ENCODE results near the gene IFITM1. TPM values are rescaled to one million over a fixed set of nuclear protein-coding genes. Genes with fewer than 3 reads are reported as not detected.
"Not testable (repeated sequence)": the region's sequence is repeated elsewhere in the genome, so short reads cannot be mapped to it uniquely, and the experiment has no call there.

IFITM1 gene
- total and polyA plus RNA-seq, 4 donors = 46.7 to 311 (median 183) TPM

- no peaks in the 10 kb centered on the region for H3K36me3 ChIP-seq (ENCODE audit: control insufficient read depth in 1 of 2, insufficient read depth in 2 of 2, low read length in 1 of 2)
- H3K27ac ChIP-seq (ENCODE audit: low read depth in 1 of 2, low read length in 2 of 2) = no peak overlapping the region
- no peaks in the 10 kb centered on the region for H3K4me1 ChIP-seq (ENCODE audit: control insufficient read depth in 1 of 2, insufficient read depth in 2 of 2, low read length in 2 of 2)
- DNase-seq (peak in 1 of 2 donors; percentile 68), ATAC-seq (ENCODE audit: low FRiP score) (no peak)
- H3K27me3 ChIP-seq (ENCODE audit: control insufficient read depth in 1 of 2, insufficient read depth in 2 of 2, low read length in 1 of 2) = no peaks in the 10 kb centered on the region
- intact Hi-C loops (cut with DNase I) = loop anchor here in 1 of 2 donors (1.0 kb wide), 1 partner anchor 112 kb away; no protein-coding TSS in a partner anchor
- H3K4me3 ChIP-seq (ENCODE audit: low read length in 2 of 2) = no peak overlapping the region
- WGBS, 2 donors = 76 to 82% methylated on average over 25 to 36 of the region's 36 CpGs
- no peaks in the 10 kb centered on the region for H3K9me3 ChIP-seq (ENCODE audit: control insufficient read depth, low read length)
Observed at GRCh38 chr11:362642-363442, 49.0 kb downstream of the IFITM1 start.

DNA sequence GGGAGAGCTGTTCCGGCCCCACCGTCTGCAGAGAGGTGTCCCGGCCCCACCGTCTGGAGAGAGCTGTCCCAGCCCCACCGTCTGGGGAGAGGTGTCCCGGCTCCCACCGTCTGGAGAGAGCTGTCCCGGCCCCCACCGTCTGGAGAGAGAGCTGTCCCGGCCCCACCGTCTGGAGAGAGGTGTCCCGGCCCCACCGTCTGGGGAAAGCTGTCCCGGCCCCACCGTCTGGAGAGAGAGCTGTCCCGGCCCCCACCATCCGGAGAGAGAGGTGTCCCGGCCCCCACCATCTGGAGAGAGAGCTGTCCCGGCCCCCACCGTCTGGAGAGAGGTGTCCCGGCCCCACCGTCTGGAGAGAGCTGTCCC, 49.6 kb downstream of the IFITM1 start:
- DNase-seq = peak in 1 of 2 donors; percentile 46
- H3K27ac ChIP-seq (ENCODE audit: low read depth in 1 of 2, low read length in 2 of 2); intact Hi-C loops (cut with DNase I); ATAC-seq (ENCODE audit: low FRiP score); H3K4me3 ChIP-seq (ENCODE audit: low read length in 2 of 2); H3K4me1 ChIP-seq (ENCODE audit: control insufficient read depth in 1 of 2, insufficient read depth in 2 of 2, low read length in 2 of 2); H3K9me3 ChIP-seq (ENCODE audit: control insufficient read depth, low read length); H3K36me3 ChIP-seq (ENCODE audit: control insufficient read depth in 1 of 2, insufficient read depth in 2 of 2, low read length in 1 of 2); H3K27me3 ChIP-seq (ENCODE audit: control insufficient read depth in 1 of 2, insufficient read depth in 2 of 2, low read length in 1 of 2): not testable (repeated sequence)
- 72 to 75% methylated on average over 15 to 22 of the region's 22 CpGs for WGBS, 2 donors

DNA sequence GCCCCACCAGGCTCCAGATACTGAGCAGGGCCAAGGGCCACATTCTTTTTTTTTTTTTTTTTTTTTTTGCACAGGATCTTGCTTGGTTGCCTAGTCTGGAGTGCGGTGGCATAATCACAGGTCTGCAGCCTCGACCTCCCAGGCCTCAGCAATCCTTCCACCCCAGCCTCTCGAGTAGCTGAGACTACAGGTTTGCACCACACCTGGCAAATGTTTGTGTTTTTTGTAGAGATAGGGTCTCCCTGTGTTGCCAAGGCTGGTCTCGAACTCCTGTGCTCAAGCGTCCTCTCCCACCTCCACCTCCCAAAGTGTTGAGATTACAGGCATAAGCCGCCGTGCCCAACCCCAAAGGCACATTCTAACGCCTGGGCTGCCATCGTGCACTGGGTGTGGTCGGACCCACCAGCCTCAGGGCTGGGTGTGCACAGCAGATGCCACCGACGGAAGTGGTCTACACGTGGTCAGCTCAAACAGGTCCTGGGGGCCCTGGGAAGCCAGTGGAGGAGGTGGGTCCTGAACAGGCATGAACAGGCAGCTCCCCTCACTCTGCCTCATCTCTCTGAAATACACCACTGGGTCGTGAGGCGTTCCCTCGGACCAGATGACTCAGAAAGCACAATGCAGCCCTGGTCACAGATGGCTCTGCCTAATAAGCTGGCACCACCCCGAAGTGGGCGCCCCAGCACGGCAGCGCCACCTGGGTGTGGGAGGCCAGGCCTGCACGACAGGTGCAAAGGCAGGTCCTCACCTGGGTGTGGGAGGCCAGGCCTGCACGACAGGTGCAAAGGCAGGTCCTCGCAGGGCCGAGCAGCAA, 50.3 kb downstream of the IFITM1 start:
- no peaks in the 10 kb centered on the region for H3K9me3 ChIP-seq (ENCODE audit: control insufficient read depth, low read length)
- no peaks in the 10 kb centered on the region for H3K27me3 ChIP-seq (ENCODE audit: control insufficient read depth in 1 of 2, insufficient read depth in 2 of 2, low read length in 1 of 2)
- intact Hi-C loops (cut with DNase I) = no loop called here
- H3K27ac ChIP-seq (ENCODE audit: low read depth in 1 of 2, low read length in 2 of 2) = no peak overlapping the region
- WGBS, 2 donors = 59 to 71% methylated on average over 24 of the region's 24 CpGs
- H3K4me3 ChIP-seq (ENCODE audit: low read length in 2 of 2) = no peak overlapping the region
- H3K4me1 ChIP-seq (ENCODE audit: control insufficient read depth in 1 of 2, insufficient read depth in 2 of 2, low read length in 2 of 2) = no peaks in the 10 kb centered on the region
- peak; percentile 48 for ATAC-seq (ENCODE audit: low FRiP score)
- DNase-seq = peak in 1 of 2 donors; percentile 78
- no peaks in the 10 kb centered on the region for H3K36me3 ChIP-seq (ENCODE audit: control insufficient read depth in 1 of 2, insufficient read depth in 2 of 2, low read length in 1 of 2)

Other genes starting within 250 kb of the IFITM1 start
- not detected for gene SCGB1C1, start 121.0 kb upstream of the IFITM1 start, total RNA-seq
- gene SCGB1C1, start 121.0 kb upstream of the IFITM1 start, polyA plus RNA-seq = not detected
- 10 to 100 TPM; 50.3 to 55.4 TPM for gene BET1L, start 106.6 kb upstream of the IFITM1 start, total RNA-seq
- gene BET1L, start 106.6 kb upstream of the IFITM1 start, polyA plus RNA-seq = 10 to 100 TPM; 24.0 to 40.1 TPM
- gene RIC8A, start 106.3 kb upstream of the IFITM1 start, total RNA-seq = 10 to 100 TPM; 70.1 to 77.3 TPM
- gene RIC8A, start 106.3 kb upstream of the IFITM1 start, polyA plus RNA-seq = 10 to 100 TPM; 30.6 to 65.6 TPM
- 10 to 100 TPM in 1 of 2 donors, 1 to 10 TPM in 1; 8.6 to 17.6 TPM for gene SIRT3, start 77.7 kb upstream of the IFITM1 start, total RNA-seq
- gene SIRT3, start 77.7 kb upstream of the IFITM1 start, polyA plus RNA-seq = 10 to 100 TPM; 14.8 to 24.8 TPM
- 10 to 100 TPM; 75.4 to 80.9 TPM for gene PSMD13, start 77.1 kb upstream of the IFITM1 start, total RNA-seq
- gene PSMD13, start 77.1 kb upstream of the IFITM1 start, polyA plus RNA-seq = 100 to 1,000 TPM in 1 of 2 donors, 10 to 100 TPM in 1; 70.9 to 123 TPM
- gene NLRP6, start 35.6 kb upstream of the IFITM1 start, total RNA-seq = under 1 TPM; 0.66 to 0.88 TPM
- gene NLRP6, start 35.6 kb upstream of the IFITM1 start, polyA plus RNA-seq = 1 to 10 TPM in 1 of 2 donors, not detected in 1; 6.1 TPM
- gene PGGHG, start 24.9 kb upstream of the IFITM1 start, total RNA-seq = 10 to 100 TPM; 42.1 to 61.6 TPM
- gene PGGHG, start 24.9 kb upstream of the IFITM1 start, polyA plus RNA-seq = 100 to 1,000 TPM in 1 of 2 donors, 10 to 100 TPM in 1; 23.9 to 197 TPM
- not detected for gene IFITM5, start 14.5 kb upstream of the IFITM1 start, total RNA-seq
- not detected for gene IFITM5, start 14.5 kb upstream of the IFITM1 start, polyA plus RNA-seq
- 100 to 1,000 TPM; 695 to 841 TPM for gene IFITM2, start 6.2 kb upstream of the IFITM1 start, total RNA-seq
- 1,000 to 10,000 TPM in 1 of 2 donors, 100 to 1,000 TPM in 1; 424 to 1,109 TPM for gene IFITM2, start 6.2 kb upstream of the IFITM1 start, polyA plus RNA-seq
- 1,000 to 10,000 TPM; 1,112 to 1,381 TPM for gene IFITM3, start 6.8 kb downstream of the IFITM1 start, total RNA-seq
- gene IFITM3, start 6.8 kb downstream of the IFITM1 start, polyA plus RNA-seq = 1,000 to 10,000 TPM in 1 of 2 donors, 100 to 1,000 TPM in 1; 856 to 2,374 TPM
- gene B4GALNT4, start 55.5 kb downstream of the IFITM1 start, total RNA-seq = 1 to 10 TPM in 1 of 2 donors, under 1 TPM in 1; 0.58 to 3.2 TPM
- 1 to 10 TPM in 1 of 2 donors, under 1 TPM in 1; 0.38 to 4.6 TPM for gene B4GALNT4, start 55.5 kb downstream of the IFITM1 start, polyA plus RNA-seq
- gene PKP3, start 80.2 kb downstream of the IFITM1 start, total RNA-seq = under 1 TPM in 1 of 2 donors, not detected in 1; 0.42 TPM
- 10 to 100 TPM in 1 of 2 donors, under 1 TPM in 1; 0.05 to 10.9 TPM for gene PKP3, start 80.2 kb downstream of the IFITM1 start, polyA plus RNA-seq
- 10 to 100 TPM; 19.8 to 47.8 TPM for gene SIGIRR, start 101.0 kb downstream of the IFITM1 start, total RNA-seq
- gene SIGIRR, start 101.0 kb downstream of the IFITM1 start, polyA plus RNA-seq = 10 to 100 TPM; 27.8 to 52.7 TPM
- 1 to 10 TPM; 1.3 to 2.8 TPM for gene ANO9, start 128.0 kb downstream of the IFITM1 start, total RNA-seq
- 1 to 10 TPM in 1 of 2 donors, under 1 TPM in 1; 0.41 to 8.1 TPM for gene ANO9, start 128.0 kb downstream of the IFITM1 start, polyA plus RNA-seq
- 10 to 100 TPM; 19.2 to 34.1 TPM for gene PTDSS2, start 136.2 kb downstream of the IFITM1 start, total RNA-seq
- gene PTDSS2, start 136.2 kb downstream of the IFITM1 start, polyA plus RNA-seq = 10 to 100 TPM; 10.1 to 47.6 TPM
- 100 to 1,000 TPM; 146 to 184 TPM for gene RNH1, start 193.2 kb downstream of the IFITM1 start, total RNA-seq
- gene RNH1, start 193.2 kb downstream of the IFITM1 start, polyA plus RNA-seq = 100 to 1,000 TPM; 125 to 224 TPM
- gene HRAS, start 221.5 kb downstream of the IFITM1 start, total RNA-seq = 10 to 100 TPM; 35.9 to 44.9 TPM
- 100 to 1,000 TPM in 1 of 2 donors, 10 to 100 TPM in 1; 75.9 to 142 TPM for gene HRAS, start 221.5 kb downstream of the IFITM1 start, polyA plus RNA-seq
- 1 to 10 TPM; 1.0 to 1.3 TPM for gene LRRC56, start 223.5 kb downstream of the IFITM1 start, total RNA-seq
- gene LRRC56, start 223.5 kb downstream of the IFITM1 start, polyA plus RNA-seq = 1 to 10 TPM in 1 of 2 donors, under 1 TPM in 1; 0.25 to 1.5 TPM
- 1 to 10 TPM; 1.4 to 1.9 TPM for gene LMNTD2, start 246.7 kb downstream of the IFITM1 start, total RNA-seq
- gene LMNTD2, start 246.7 kb downstream of the IFITM1 start, polyA plus RNA-seq = 1 to 10 TPM; 1.7 to 1.9 TPM
- gene RASSF7, start 246.9 kb downstream of the IFITM1 start, total RNA-seq = 1 to 10 TPM; 5.6 to 8.5 TPM
- 1 to 10 TPM; 8.4 to 9.9 TPM for gene RASSF7, start 246.9 kb downstream of the IFITM1 start, polyA plus RNA-seq

All from aorta (tissue), 5 donors.